ENCODE measurements around the gene UBD.

Gene UBD

DNA sequence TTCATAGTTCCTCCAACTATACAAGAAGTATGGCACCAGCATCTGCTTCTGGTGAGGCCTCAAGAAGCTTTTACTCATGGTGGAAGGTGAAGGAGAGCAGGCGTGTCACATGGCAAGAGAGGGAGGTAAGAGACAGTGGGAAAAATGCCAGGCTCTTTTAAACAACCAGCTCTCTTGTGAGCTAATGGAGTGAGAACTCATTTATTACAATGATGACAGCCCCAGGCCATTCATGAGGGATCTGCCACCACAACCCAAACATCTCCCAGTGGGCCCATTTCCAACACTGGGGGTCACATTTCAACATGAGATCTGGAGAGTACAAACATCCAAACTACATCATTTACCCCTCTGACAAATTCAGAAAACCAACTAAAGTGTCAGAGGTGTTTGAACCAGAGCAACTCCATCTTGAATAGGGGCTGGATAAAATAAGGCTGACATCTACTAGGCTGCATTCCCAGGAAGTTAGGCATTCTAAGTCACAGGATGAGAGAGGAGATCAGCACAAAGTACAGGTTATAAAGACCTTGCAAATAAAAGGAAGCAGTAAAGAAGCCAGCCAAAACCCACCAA, 2.2 kb upstream of the UBD start:
- no peak for DNase-seq (ENCODE audit: low read depth in 2 of 2)

DNA sequence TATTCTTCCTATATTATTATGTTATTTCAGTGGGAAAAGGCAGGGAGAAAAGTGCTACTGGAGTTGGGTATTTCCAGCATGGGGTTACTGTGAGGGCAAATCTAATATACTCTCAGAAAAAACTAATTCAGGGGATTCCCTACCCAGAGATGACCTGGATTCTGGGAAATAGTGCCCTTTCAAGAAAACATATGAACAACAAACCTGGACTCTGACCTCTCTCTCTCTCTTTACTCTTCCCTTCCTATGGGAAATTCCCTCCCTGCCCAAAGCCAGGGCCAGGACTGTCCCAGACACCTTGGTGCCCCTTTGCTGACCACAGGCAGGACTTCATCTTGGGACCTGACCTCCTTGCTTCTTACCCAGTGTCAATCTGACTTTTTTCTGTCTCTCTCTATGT, 1.6 kb upstream of the UBD start:
- DNase-seq (ENCODE audit: low read depth in 2 of 2), result no peak

GRCh38 chr6:29558439-29559079, 973 bp downstream of the UBD start:
- DNase-seq (ENCODE audit: low read depth in 2 of 2), result no peak

DNA sequence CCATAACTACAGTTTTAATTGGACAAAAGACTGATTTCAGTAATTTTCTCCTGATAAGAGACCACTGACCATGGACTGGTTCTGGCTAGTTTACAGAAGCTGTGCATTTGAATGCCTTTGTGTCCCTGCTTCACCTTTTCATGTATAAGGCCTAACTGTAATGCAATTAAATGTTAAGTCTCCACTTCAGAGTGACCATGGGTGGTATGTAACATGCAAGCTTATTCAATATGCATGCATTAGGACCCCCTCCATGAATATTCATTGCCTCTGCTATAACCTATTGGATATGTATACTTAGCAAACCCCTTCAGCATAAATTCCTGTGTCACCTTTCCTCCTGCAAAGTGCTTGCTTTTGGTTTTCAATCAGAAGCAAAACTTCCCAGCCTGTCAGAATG, 2.2 kb downstream of the UBD start:
- no peak for DNase-seq (ENCODE audit: low read depth in 2 of 2)

- no peak for DNase-seq (ENCODE audit: low read depth in 2 of 2)
Observed at GRCh38 chr6:29554764-29555163, 4.8 kb downstream of the UBD start.

GRCh38 chr6:29553268-29554057, 6.1 kb downstream of the UBD start:
- no peak for DNase-seq (ENCODE audit: low read depth in 2 of 2)

- no peak for DNase-seq (ENCODE audit: low read depth in 2 of 2)
Observed at GRCh38 chr6:29552512-29553051, 7.0 kb downstream of the UBD start.

- no peak for DNase-seq (ENCODE audit: low read depth in 2 of 2)
Observed at GRCh38 chr6:29547573-29547972, 12.0 kb downstream of the UBD start.

GRCh38 chr6:29537714-29538403, 21.7 kb downstream of the UBD start:
- no peak for DNase-seq (ENCODE audit: low read depth in 2 of 2)

GRCh38 chr6:29532320-29532951, 27.1 kb downstream of the UBD start:
- DNase-seq (ENCODE audit: low read depth in 2 of 2), result no peak

GRCh38 chr6:29531668-29532067, 27.9 kb downstream of the UBD start:
- no peak for DNase-seq (ENCODE audit: low read depth in 2 of 2)

- no peak for DNase-seq (ENCODE audit: low read depth in 2 of 2)
Observed at GRCh38 chr6:29530671-29531310, 28.7 kb downstream of the UBD start.

DNA sequence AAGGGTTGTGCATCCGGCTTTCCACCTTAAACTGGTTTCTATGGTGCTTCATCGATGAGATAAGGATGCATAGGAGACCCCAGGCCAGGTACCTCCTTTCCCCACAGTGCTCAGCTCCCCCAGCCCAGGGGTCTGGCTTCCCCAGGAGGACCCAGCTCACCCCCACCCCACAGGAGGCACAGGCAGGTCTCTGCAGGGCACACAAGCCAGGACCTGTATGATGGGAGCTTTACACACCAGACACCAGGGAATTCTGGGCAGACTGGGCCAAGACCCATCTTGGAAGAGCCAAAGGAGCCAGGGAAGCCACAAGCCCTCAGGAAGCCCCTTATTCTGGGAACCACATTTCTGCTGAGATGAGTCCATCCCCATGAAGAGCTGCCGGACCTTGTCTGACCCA, 29.6 kb downstream of the UBD start:
- no peak for DNase-seq (ENCODE audit: low read depth in 2 of 2)

DNA sequence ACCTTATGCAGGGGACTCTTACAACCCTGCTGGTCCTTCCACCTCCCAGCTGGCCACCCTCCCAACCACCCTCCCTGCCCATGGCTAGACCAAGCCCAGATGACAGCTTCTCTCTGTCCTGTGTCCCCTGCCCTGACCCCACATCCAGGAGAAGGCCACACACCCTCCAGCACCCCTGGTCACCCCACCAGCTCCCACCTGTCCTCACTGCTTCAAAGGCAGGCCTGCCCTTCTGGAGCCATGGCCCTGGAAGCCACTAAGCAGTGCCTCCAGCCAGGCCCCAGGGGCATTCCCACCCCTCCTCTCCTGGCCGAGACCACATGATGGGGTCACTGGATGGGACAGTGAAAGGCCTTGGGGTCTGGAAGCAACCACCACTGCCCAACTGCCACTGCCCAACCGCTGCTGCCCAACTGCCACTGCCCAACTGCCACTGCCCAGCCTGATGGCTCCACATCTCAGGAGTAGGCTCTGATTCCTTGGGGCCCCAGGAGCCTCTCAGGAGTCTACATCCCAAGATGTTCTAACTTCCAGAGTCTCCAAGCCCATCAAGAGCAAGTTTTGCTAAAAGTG, 30.5 kb downstream of the UBD start:
- no peak for DNase-seq (ENCODE audit: low read depth in 2 of 2)

GRCh38 chr6:29528300-29528931, 31.1 kb downstream of the UBD start:
- no peak for DNase-seq (ENCODE audit: low read depth in 2 of 2)

DNA sequence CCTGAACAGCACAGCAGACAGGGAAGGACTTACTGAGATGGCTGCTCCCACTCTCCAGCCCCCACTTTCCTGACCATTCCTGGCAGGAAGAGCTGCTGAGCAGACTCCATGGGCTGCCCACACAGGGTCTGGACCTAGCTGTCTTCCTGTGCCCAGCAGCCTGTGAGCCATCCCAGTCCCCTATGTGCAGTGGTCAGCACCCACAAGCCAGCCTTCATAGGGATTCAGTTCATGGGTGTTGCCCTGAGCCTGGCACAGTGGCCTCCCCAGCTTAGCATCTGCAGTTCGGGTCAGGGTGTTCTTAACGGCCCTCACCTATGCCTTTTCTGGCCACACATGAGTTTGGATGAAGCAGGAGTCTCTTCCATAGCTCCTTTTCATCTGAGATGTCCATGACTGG, 32.0 kb downstream of the UBD start:
- no peak for DNase-seq (ENCODE audit: low read depth in 2 of 2)

- DNase-seq (ENCODE audit: low read depth in 2 of 2), result no peak
Observed at GRCh38 chr6:29527126-29527525, 32.4 kb downstream of the UBD start.

- DNase-seq (ENCODE audit: low read depth in 2 of 2), result no peak
Observed at GRCh38 chr6:29525311-29525639, 34.3 kb downstream of the UBD start.

DNA sequence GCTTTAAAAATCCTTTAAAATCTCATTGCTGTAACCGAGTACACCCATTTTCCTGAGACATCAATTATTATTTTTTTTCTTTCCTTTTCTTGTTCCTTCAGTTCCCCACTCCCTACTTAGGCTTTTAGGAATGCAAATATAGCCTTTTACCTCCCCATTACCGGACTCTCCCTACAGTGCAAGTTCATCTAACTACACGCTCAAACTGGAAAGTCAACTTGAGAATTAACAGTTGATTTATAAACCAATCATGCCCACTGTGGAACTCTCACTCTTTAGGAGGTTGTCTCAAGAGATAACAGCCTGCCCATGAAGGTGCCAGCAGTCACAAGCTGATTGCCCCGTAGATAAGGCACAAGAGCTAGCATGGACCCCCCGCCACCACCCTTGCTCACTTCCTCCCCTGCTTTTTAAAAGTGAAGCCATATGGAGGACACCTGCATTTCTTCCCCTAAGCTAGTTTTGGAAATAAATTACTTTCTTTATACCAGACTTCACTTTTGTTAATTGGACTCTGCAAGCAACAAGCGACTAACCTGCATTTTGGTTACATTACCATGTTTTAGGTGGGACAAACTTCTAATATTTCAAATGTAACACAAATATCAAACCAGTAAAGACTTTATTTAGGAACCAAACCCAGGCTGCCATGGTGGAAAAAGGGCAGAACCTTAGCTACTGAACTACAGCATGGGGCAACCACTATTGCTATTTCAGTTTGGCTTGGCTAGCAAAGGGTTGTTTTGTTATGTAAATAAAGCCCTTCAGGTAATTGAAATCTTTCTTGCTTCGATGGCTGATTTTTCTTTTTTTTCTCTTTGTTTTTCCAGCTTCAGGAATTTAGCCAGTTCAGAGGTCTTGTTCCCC, 34.9 kb downstream of the UBD start:
- no peak for DNase-seq (ENCODE audit: low read depth in 2 of 2)

DNA sequence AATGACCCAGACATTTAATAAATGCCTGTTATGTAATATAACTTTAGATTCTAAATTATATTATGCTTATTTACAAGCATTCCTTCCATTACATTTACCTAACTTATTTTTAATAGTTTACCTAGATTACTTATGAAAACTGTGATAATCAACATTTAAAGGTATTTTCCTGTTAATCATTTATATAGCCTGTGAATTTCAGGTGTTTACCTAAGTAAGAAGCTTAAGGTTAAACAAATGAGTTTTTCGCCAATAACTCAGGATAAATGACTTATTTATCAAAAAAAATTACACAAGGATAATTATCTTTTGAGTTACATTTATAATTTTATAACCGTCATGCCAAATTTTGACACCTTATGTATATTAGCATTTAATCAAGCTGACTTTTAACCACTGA, 35.5 kb downstream of the UBD start:
- no peak for DNase-seq (ENCODE audit: low read depth in 2 of 2)
